HG02981 (cell line): Measurements from ENCODE around the gene AAMP.

Experiments used
- ATAC-seq: cut with Tn5 transposase; IDR thresholded peaks from one replicate; pipeline ENCODE4 v1.9.1; 2021; ENCODE audit warnings: mild to moderate bottlenecking, moderate library complexity; ENCODE audit not compliant: unreplicated experiment

AAMP gene

DNA sequence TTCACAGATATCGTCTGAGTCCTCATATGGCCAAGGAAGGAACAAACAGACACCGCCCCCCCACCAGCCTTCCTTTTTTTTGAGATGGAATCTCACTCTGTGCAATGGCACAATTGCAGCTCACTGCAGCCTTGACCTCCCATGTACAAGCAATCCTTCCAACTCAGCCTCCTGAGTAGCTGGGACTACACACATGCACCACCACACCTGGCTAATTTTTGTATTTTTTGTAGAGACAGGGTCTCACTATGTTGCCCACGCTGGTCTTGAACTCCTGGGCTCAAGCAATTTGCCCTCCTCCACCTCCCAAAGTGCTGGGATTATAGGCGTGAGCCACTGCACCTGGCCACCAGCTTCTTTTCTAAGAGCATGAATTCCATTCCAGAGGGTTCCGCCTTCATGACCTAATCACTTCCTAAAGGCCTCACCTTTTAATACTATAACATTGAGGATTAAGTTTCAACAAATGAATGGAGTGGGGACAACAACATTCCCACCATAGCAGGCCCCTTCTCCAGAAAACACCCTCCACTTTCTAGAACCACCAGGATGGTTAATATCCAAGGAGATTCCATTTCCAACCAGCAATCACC is 24.6 kb upstream of the AAMP start:
- no peak for ATAC-seq

DNA sequence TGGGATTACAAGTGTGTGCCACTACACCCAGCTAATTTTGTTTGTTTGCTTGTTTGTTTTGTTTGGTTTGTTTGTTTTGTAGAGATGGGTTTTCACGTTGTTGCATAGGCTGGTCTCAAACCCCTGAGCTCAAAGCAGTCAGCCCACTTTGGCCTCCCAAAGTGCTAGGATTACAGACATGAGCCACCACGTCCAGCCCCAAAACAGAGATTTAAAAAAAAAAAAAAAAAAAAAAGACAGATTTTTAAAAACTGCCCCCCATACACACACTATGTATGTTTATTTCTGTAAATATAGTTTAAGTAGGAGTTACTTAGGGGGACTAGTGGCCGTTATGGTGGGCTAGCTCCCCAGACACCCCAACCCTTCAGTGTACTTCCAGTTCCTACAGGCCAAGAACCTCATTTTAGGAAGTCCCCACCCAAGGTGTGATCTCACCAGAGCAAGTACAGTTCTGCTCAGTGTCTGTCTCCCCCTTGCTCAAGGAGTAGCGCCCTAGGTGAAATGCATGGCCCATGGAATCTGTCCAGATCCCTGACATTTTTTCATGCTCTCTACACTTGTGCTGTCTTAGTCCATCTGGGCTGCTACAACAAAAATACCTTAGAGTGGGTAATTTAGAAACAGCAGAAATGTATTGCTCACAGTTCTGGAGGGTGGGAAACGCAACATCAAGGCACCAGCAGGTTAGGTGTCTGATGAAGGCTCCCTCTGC is 23.9 kb upstream of the AAMP start:
- no peak for ATAC-seq

DNA sequence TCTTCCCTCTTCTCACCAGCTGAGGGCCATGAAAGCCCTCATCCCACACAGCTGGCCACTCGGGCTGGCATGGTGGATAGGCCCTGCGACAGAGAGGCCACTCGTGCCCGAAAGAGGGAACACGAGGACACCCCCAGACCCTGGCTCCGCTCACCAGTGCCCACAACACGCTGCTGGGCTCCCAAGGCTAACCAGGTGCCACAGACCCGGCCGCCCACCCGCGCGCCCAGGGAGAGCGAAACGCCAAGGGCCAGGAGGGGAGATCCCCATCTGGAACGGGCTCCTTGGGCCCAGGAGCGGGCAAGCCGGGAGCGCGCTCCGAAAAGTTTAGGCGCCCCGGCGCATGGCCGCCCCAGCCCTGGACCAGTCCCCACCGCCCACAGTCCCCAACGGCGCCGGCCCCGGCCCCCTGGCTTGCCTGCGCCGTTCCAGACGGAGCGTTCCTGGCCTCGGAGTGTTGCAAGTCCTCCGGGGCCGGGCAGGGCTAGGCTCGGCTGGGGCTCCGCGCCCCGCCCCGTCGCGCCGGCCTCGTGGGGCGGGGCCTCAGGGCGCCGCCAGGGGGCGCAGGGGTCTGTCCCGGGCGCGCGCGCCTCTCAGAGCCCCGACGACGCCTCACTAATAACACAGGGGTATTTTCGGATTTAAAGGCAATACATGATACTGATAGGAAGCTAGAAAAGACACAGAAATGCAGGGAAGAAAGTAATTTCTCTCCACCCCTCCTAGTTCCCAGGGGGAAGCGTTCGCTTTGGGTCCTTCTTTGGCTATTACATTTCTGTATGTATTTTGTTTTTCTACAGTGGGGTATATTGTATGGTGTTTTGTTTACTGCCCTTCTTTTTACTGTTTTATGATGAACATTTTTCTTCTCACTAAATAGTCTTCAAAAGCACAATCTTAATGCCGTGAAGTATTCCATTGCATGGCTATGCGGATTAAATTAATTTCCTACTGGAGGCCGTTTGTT is 22.4 kb upstream of the AAMP start, which contains the start of gene TMBIM1:
Gene TMBIM1 (minus strand): TSS at position 456 of the 967 bp plus-strand sequence. CDS start 10,362 bp downstream, outside the sequence.
- ATAC-seq: peak; percentile 70

DNA sequence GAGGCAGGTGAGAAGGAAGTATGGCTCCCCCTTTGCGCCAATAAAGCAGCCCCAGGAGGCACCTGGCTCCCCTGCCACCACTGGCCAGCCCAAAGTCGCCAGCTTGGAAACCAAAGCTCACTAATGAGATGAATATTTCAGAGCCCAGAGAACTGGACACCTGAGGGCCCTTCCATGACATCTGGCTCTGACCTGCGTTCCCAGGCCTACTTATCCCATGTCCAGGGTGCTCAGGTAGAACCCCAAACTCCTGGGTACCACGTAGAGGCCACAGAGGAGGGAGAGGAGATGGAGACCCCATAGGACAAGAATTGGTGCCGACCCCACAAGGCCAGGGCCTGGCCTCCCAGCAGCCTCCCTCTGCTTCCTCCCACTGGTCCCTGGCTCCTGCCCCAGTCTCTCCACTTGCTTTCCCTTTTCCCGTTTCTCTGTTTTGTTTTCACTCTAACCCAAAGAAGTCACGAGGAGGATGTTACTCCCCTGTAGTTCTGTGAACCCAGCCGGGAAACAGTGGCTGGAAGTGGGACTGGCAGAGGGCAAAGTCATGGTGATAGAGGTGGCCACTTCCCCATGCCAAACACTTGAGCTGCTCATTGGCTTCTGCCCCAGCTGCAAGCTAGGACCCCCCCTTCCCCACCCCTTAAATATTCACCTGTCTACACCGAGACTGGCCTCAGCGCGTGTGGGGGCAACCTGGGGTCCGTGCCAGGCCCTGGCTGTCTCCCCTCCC is 21.5 kb upstream of the AAMP start:
- no peak for ATAC-seq

DNA sequence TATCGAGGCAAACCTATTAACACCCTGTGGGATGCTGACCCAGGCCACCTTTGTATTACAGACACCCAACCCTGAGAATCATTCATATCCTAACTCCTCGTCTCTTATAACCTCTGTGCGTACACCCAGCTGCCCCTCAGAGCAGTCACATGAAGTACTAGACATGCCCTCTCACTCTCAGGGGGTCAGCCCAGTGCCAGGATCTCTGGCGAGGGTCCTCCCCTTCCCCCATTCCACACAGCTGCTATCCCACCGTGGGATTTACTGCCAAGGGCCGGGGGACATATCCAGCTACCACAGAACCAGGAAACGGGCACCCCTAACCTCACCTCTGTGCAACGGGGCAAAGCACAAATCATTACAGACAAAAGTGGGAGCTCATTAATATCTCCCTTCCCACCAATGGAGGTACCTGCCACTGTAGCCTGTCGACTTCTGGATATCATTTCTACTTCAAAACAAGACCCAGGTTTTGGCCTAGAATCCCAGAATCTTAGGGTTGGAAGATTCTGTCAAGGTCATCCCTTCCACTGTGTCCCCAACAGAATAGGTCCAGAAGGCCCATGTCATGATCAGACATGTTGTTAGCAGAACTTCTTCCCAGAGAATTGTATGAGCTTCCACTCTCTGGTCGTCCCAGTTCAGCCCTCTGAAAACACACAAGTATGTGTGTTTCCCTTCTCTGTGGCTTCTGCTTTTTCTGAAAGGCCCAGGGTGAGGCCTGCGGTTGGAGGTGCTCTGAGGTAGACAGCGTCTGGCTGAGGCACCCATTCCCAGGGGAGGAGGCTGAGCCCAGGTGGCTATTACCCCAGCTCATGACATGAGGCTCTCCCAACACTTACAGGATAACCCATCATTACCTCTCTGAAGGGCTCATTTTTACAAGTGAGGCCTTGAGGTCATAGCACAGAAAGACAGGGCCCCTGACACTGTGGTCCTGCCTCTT is 20.7 kb upstream of the AAMP start:
- ATAC-seq: peak; percentile 46

DNA sequence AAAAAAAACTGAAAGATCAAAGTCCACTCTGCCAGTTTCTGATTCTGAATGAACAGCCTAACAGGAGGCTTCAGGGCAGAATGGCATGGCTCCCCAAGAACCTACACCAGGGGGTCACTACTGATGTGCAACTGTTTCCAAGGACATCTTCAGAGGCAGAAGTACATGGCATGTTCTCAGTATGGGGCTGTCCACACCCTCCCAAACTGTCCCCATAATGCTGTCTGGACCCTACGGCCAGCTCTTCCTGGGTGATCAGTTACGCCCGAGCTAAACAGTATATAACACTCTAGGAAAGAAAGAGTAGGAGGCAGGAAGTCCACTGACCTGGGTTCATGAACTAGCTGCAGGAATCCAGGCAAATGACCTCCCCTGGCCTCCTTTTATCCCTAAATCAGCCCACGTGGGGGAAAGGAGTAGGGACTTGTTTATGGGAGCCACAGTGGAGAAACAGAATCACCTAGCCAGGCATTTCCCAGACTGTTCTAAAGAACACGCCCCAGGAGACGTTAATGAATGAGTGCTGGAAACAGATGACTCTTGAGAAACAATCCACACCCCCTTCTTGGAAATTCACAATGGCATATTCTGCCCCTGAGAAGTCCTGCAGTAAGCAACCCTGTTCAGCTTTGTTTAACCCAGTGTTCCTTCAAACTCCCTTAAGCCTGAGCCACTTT is 19.8 kb upstream of the AAMP start:
- ATAC-seq: no peak

DNA sequence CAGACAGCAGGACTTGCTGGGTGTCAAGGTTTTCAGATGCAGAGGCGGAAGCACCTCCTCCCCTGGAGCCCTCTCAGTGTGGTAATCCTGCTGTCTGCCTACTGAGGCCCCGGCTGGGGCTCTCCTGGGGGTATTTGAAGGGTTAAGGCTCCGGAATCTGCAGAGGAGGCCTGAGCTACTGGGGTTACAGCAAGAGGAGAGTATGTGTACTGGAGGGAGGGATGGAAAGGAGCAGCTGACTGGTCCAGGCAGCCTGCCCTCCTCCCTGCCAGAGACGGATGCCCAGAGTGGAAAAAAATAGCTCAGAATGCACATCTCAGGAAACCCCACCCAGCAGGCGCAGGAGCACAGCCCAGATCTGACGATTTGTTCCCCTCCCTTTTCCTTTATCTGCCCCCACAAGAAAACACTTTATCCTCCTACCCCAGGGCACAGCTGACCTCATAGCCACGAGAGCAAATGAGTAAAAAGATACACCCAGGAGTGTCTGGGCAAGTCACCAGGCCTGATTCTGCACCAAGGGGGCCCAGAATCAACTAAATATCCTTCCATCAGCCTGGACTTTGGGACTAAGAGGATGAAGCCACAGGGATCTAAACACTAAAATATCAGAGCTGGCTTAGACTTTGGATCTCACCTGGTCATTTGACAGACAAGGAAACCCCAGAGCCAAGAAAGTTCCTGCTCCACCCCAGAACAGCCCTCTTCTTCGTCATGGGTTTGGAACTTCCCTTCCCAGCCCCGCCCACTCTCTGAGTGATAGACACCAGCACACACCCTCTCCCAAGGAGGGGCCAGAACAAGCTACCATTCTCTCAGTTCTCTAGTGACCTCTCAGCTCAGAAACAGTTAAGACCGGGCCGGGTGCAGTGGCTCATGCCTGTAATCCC is 16.9 kb upstream of the AAMP start:
- ATAC-seq: peak; percentile 66

DNA sequence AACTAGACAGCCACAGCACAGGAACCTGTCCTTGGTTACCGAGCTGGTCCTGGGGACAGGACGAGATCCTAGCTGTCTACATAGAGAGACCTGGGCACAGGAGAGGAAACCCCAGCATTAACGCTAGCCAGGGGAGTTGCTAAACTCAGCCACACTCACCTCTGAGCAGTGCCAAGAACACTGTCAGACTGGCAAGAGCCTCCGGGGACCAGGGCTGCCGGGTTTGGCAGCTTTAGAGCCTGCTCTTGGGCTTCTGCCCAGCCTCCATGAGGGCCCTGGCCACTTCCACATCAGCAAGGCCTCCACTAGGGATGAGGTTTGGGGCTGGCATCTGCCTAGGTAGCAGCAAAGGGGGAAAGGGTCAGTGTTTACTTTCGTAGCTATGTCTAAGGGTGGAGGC is 15.7 kb upstream of the AAMP start:
- ATAC-seq: no peak

DNA sequence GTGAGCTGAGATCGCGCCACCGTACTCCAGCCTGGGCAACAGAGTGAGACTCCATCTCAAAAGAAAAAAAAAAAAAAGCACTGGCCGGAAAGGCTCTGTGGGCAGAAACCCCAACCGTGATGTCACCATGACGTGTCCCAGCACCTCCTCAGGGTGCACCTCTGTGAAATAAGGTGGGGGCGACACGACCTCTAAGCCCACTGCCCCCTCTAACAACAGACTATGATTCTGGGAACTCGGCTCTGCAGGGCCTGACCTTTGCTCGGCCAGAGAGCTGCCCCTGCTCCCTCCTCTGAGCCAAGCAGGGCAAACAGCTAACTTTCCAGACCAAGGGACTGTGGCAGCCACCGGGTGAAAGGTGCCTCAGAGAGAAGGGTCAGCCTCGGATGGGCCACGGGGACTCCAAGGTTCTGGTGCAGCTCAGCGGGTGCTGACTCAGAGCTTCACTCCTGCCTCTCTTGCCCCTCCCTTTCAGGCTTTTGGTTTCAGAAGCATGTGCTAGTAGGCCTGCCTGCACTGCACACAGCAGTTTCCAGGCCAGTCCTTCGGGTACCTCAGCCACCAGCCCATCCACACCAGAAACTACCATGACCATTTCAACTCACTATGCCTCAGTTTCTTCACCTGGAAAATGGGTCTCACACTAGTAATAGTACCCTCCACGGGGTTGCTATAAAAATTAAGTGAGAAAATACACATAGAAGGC is 14.3 kb upstream of the AAMP start:
- ATAC-seq: peak; percentile 42

DNA sequence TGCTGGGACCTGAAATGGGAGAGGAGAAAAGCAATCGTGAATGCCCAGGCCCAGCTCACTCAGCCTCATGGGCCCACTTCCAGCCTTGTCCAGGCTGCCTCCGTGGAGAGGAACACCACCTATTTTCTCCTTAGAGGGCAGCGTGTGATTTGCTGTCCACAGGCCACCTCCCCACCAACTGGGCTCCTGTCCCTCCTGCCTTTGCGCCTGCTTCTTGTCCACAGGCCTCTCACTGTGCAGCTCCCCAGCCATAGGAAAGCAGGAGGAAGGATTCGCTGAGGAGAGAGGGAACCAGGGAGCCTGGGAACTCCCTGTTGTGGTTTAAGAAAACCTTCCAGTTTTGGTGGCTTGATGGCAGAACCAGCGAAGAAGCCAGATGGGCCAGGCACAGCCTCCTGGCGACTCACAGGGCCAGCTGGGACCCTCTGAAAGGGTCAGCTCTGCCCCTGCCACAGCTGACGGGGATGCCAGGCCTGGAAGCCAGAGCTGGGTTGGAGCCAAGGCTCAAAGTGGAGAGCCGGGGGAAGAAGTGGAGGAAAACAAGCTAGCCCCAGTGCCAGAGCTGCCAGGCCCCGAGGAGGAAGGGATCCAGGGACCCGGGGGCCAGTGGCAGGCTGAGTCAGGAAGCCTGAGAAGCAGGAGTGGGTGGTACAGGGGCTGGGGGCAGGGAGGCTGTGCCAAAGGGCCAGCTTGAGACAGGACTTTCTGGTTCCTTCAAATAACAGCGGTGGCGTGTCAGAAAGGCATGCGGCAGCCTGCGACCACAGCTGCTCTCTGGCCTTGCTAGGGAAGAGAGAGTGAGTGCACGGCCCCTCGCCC is 12.4 kb upstream of the AAMP start:
- no peak for ATAC-seq

DNA sequence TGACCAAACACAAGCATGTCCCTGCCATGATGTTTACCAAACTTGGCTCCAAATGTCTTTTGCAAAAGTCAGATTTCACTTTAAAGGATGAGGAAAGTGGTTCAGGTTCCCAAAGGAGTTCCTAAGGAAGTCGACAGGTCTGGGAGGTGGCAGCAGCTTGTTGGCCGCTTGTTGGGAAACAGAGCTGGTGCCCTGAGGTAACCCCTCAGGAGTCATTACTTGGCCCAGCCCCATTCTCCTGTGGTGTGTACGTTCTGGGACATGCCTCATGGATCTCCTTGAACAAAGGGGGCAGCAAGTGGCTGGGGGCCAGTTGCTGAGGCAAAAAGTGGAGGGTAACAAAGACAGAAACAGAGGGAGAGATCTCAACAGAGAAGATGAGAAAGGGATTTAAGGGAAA is 11.5 kb upstream of the AAMP start:
- no peak for ATAC-seq

DNA sequence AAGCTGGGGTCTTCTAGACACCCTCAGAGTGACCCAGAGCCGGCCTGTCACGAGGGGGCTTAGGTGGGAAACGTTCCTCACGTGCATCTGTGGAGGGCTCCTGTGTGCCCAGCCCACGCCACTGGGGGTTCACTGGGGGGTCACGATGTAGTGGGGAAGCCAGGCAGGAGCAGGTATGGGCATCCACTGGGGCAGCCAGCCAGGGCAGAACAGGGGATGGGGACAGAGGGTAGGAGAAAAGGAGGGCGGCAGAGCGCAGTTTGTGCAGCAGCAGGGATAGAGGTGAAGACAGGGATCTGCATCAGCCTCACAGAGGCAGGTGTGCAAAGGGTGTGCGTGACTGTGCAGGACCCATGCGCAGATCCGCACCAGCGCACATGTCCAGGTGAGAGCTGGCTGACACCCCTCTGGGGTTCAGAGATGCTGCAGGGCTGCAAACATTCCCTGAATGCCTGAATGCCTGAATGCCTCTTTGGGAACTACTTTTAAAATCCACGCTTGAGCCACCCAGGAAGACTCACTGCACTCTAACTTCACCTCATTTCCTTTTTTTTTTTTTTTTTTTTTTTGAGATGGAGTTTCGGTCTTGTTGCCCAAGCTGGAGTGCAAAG is 10.4 kb upstream of the AAMP start:
- ATAC-seq: no peak

DNA sequence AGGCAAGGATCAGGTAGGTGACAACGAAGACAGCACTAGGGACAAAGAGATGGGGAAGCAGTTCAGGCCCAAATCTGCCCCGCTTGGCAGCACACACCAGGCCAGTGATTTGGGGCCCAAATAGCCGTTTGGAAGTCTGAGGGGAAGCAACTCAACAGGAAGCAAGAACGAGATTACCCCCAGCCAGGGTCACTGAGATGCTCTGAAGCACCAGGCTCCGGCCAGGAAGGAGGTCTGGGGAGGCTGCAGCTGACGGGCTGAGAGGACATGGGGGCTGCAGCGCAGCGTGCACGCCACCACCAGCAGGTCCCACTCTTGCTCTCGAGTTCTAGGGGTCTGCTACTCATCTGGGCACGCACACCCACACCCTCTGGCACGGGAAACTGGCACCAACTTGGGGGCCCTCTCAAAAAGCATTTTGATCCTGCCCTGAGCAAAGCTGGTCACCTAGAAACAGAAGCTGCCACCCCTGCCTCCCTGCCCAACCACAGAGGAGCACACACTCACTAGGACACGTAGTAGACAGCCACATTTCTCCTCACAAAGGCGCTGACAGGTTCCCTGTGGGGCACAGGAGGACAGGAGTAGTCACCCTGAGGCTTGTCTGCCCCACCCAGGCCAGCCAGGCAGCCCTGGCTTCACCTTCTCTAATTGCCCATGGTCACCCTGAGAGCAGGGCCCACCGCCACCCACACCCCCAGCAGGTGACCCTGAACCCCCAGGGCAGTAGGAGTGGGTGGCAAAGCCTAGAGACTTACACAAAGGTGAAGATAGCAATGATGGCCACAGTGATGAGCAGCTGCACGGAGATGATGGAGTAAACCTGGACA is 8.8 kb upstream of the AAMP start:
- no peak for ATAC-seq

DNA sequence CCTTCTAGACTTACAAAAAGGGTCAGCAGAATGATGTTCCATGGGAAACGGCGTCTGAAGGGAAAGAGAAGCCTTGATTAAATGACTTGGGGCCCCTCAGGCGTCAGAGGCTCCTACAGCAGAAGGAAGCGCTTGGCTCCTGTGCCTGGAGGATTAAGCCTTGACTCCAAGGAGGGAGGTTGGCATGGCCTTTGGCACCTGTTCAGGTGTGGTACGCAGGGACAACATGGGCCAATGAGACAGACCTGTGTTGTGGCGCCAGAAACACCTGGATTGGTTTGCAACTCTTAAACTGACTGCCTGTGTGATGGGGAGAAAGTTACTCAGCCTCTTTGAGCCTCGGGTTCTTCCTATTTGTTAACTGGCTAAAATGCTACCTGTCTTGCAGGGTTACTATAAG is 8.0 kb upstream of the AAMP start:
- ATAC-seq: no peak

DNA sequence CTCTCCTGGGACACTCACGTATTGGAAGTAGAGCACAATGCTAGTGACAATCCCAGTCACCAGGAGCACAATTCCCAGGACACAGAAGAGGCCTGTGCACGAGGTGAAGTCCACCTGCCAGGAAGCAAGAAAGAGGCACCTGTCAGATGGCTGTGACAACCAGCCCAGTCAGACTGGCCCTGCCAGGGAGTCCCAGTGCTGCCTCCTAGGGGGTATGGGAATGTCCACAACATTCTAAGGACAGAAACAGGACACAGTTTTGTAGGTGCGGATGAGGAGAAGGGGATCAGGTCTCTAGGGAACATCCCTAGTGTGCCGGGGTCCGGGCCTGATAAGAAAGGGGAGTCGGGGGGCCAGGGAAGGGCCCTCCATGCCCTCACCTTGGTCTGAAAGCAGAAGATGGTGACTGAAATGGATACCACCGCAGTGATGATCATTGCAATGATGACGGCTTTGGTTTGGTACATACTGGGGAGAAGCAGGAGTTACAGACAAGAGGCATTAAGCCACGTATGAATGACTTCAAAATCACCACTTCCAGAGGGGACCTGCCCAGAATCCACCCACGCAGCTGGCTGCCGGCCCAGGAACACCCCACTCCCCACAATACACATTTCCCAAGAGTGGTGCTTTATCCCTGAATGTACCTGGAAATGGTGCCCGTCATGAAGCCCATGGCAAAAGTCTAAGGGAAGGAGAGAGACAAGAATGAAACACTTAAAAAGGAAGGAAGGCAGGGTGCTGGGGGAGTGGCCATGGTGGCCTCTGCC is 7.2 kb upstream of the AAMP start:
- no peak for ATAC-seq
